GM21737 (cell line): ENCODE measurements around the gene ACAP1.

Source experiments
- ATAC-seq: cut with Tn5 transposase; IDR thresholded peaks from one replicate; pipeline ENCODE4 v1.9.1; 2021; ENCODE audit warnings: mild to moderate bottlenecking, moderate library complexity; ENCODE audit not compliant: unreplicated experiment

ACAP1 gene

GRCh38 chr17:7309628-7310027, 26.7 kb upstream of the ACAP1 start:
- no peak for ATAC-seq

- no peak for ATAC-seq
Observed at GRCh38 chr17:7311110-7311705, 25.1 kb upstream of the ACAP1 start.

GRCh38 chr17:7312432-7313087, 23.8 kb upstream of the ACAP1 start:
- ATAC-seq = no peak

GRCh38 chr17:7313088-7313889, 23.0 kb upstream of the ACAP1 start:
- ATAC-seq = no peak

GRCh38 chr17:7313890-7314718, 22.2 kb upstream of the ACAP1 start:
- no peak for ATAC-seq

GRCh38 chr17:7314719-7315569, 21.4 kb upstream of the ACAP1 start, which contains the start of gene GPS2:
GPS2 (minus strand) TSS chr17:7315360; CDS start chr17:7315052, 308 bp downstream.
- peak; percentile 65 for ATAC-seq

GRCh38 chr17:7315570-7316235, 20.6 kb upstream of the ACAP1 start:
- no peak for ATAC-seq

GRCh38 chr17:7317161-7317803, 19.0 kb upstream of the ACAP1 start:
- no peak for ATAC-seq

GRCh38 chr17:7318121-7318860, 18.0 kb upstream of the ACAP1 start:
- no peak for ATAC-seq

- ATAC-seq = no peak
Observed at GRCh38 chr17:7321466-7321865, 14.9 kb upstream of the ACAP1 start.

GRCh38 chr17:7322520-7323194, 13.7 kb upstream of the ACAP1 start:
- no peak for ATAC-seq

- no peak for ATAC-seq
Observed at GRCh38 chr17:7323731-7324437, 12.4 kb upstream of the ACAP1 start.

- no peak for ATAC-seq
Observed at GRCh38 chr17:7324438-7324779, 11.9 kb upstream of the ACAP1 start.

- no peak for ATAC-seq
Observed at GRCh38 chr17:7325031-7325528, 11.2 kb upstream of the ACAP1 start.

GRCh38 chr17:7326186-7326585, 10.1 kb upstream of the ACAP1 start:
- no peak for ATAC-seq

GRCh38 chr17:7327056-7327455, 9.3 kb upstream of the ACAP1 start:
- ATAC-seq = no peak

- ATAC-seq = no peak
Observed at GRCh38 chr17:7327501-7327900, 8.8 kb upstream of the ACAP1 start.
